Bone marrow (tissue), 2 donors: ENCODE data around the gene PYGO1.
"Not testable (repeated sequence)": the region's sequence is repeated elsewhere in the genome, so short reads cannot be mapped to it uniquely, and the experiment has no call there.

Experiments
- DNase-seq, 2 donors: peaks; one replicate each; lab custom pipeline; 2025; lab: John Stamatoyannopoulos, UW

PYGO1 gene

GRCh38 chr15:55564347-55565145 is 23.6 kb downstream of the PYGO1 start:
- DNase-seq, result no peak

GRCh38 chr15:55562601-55563000 is 25.5 kb downstream of the PYGO1 start:
- DNase-seq, result no peak

DNA sequence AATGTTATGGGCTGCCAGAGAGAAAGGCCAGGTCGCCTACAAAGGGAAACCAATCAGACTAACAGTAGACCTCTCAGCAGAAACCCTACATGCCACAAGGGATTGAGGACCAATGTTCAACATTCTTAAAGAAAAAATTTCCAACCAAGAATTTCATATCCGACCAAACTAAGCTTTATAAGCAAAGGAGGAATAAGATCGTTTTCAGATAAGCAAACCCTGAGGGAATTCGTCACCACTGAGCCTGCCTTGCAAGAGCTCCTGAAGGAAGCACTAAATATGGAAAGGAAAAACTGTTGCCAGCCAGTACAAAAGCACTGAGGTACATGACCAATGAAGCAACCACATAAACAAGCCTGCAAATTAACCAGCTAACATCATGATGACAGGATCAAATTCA is 33.1 kb downstream of the PYGO1 start:
- no peak for DNase-seq

GRCh38 chr15:55552926-55553325 is 35.2 kb downstream of the PYGO1 start:
- DNase-seq, result no peak

DNA sequence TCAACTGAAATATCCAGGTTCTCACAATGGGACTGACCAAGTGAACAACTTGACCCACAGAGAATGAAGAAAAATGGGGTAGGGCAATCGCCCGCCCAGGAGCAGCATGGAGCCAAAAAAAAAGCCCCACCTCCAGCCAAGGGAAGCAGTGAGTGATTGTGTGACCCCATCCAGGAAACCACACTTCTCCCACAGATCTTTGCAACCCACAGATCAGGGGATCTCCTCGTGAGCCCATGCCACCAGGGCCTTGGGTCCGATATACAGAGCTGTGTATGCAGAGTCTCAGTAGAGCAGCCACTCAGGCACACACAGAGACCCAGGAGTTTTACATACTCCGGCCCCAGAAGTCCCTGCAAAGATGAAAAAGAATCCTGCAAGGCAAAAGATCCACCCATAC is 35.7 kb downstream of the PYGO1 start:
- DNase-seq, result no peak

GRCh38 chr15:55549305-55549704 is 38.8 kb downstream of the PYGO1 start:
- no peak for DNase-seq

DNA sequence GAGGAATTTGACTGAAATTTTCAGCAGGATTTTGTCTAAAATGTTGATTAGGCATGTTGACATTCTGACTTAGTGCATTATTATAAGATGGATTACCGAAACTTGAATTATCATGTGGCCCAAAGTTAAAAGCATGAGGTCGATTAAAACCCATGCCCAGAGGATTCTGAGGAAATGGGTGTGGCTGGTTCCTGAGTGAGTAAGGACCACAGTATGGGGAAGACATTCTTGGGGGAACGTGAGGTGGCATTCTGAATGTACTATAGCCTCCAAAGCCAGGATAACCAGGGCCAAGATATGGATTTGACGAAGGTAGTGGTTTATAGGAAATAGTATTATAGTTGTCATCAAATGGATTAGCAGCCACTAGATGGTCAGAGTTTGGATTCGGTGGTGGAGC is 41.4 kb downstream of the PYGO1 start:
- DNase-seq, result no peak

DNA sequence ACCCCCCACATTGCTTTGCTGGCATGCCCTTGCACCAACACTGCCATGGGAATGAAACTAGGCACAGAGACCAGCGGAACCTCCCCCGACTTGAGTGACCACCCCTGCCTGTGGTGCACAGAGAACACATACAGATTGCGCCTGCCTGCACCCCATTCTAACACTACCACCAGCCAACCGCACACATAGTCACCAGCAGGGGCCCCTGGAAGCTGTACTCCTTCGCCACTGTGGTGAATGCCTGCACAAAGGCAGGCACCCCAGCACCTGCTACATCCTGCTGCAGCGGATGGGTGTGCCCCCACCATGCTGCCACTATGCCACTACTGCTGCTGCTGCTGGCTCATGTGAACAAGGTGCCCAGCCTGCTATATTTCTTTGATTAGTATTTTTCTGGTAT is 52.7 kb downstream of the PYGO1 start:
- DNase-seq, result no peak

- DNase-seq, result no peak
Observed at GRCh38 chr15:55532944-55533343, 55.2 kb downstream of the PYGO1 start.

DNA sequence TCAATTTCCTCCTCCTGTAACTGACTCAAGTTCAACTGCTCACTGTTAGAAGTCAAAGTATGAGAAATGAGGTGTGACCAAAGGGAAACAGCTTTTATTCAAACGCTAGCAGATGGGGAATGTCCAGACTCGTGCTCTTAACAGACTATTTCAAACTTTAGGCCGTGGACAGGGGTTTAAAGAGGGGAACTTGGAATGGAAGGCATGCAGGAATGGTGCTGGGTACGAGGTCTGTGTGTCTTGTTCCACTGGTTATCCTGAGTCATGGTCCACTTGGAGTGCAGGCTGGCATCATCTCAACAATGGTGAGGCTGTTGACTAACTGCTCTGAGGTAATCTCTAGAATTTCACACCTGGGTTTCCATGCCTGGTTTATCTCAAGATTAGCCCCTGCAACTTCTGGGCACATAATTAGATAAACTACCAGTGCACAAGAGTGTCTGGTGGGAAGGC is 57.3 kb downstream of the PYGO1 start:
- DNase-seq, result no peak

DNA sequence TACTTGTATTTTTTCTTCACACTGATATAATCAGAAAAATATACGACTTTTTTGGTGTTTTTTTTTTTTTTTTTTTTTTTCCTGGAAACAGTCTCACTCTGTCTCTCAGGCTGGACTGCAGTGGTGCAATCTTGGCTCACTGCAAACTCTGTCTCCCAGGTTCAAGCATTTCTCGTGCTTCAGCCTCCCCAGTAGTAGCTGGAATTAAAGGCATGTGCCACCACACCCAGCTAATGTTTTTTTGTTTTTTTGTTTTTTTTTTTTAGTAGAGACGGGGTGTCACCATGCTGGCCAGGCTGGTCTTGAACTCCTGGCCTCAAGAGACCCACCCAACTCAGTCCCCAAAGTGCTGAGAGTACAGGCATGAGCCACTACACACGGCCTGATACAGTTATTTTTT is 59.3 kb downstream of the PYGO1 start:
- DNase-seq, result no peak

GRCh38 chr15:55527150-55527549 is 61.0 kb downstream of the PYGO1 start:
- DNase-seq, result no peak

- no peak for DNase-seq
Observed at GRCh38 chr15:55526559-55527036, 61.5 kb downstream of the PYGO1 start.

DNA sequence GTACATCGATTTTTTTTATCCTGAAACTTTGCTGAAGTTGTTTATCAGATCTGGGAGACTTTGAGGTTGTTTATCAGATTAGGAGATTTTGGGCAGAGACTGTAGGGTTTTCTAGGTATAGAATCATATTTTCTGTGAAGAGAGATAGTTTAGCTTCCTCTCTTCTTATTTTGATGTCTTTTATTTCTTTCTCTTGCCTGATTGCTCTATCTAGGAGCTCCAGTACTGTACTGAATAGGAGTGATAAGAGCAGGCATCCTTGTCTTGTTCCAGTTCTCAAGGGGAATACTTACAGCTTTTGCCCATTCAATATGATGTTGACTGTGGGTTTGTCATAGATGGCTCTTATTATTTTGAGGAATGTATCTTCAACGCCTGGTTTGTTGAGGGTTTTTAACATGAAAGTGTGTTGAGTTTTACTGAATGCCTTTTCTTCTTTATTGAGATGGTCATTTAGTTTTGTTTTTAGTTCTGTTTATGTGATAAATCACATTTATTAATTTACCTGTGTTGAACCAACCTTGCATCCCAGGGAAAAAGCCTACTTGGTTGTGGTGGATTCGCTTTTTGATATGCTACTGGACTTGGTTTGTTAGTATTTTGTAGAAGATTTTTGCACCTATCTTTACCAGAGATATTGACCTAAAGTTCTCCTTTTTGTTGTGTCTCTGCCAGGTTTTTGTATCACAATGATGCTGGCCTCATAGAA is 65.2 kb downstream of the PYGO1 start:
- DNase-seq, result no peak

DNA sequence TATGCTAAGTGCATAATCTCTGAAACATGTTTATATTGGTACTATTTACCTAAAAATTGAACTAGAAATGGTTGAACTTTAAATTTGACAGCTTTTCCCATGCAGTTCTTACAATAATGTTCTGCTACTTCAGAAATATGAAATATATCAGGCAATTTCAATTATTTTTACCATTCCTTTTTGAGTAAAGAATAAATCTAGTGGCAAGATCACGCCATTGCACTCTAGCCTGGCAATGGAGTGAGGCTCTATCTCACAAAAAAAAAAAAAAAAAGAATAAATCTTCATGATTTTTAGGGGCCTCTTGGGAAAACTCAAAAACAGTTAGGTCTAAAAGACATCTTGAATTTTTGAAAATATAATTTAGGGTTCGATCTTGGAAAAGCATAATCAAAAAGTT is 69.5 kb downstream of the PYGO1 start:
- no peak for DNase-seq

DNA sequence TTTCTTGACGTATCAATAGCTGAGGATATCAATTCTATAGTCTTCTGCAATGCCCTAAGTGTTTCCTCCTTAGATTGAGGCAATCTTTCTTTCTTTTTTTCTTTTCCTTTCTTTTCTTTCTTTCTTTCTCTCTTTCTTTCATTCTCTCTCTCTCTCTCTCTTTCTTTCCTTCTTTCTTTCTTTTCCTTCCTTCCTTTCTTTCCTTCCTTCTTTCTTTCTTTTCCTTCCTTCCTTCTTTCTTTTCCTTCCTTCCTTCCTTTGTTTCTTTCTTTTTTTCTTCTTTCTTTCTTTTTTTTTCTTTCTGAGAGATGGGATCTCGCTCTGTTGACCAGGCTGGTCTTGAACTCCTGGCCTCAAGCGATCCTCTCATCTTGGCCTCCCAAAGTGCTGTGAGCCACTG is 70.1 kb downstream of the PYGO1 start:
- DNase-seq, result no peak

DNA sequence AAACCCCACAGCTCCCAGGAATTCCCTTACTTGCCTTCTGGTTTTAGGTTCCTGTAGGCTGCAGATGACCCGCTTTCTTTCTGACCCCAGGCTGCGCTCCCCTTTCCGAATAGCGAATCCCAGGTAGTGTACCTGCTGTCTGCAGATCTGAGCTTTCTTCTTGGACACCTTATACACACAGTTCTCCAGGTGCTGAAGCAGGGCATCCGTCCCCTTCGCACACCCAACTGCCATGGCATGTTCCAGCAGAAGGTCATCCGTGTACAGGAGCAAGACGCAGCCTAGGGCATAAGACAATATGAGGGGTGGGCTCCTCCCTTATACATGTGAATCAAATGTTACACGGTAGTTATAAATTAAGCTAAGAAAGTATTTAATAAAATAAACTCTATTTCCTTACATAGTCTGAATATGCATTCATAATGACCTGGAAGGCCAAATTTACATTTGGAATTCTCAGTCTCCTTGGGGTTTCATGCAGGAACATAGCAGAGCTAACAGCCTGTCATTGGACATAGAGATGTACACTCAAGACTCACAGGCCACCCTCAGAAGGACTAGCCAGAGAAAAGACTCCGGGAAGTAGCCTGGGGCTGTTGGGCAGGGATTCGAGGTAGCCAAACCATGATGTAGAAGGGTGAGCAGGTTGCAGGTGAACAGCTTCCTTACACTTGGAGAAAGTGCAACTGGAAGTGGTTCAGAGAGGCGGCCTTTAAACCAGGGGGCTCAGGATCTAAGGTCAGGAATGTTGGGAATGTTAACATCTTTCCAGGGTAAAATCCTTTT is 72.0 kb downstream of the PYGO1 start:
- no peak for DNase-seq

GRCh38 chr15:55515491-55515890 is 72.7 kb downstream of the PYGO1 start:
- no peak for DNase-seq

DNA sequence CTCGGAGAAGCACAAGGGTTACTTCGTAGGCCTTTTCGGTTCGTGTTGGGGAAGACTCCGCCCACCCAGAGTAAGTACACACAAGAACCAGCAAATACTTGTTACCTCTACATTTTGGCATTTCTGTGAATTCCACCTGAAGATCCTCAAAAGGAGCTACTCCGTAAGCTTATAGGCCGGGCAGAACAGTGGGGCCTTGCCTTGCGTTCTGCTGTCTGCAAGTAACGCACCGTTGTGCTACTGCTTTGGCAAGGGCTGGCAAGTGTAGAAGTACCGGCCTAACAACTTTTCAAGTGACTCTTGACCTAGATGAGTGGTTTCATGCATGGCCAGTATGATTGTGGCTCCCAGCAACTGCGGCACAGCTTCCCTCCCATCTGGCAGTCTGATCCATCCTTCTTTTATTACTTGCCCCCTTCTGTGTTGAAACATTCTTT is 73.7 kb downstream of the PYGO1 start:
- DNase-seq, result no peak

GRCh38 chr15:55513621-55514413 is 74.3 kb downstream of the PYGO1 start:
- DNase-seq, result not testable (repeated sequence)

DNA sequence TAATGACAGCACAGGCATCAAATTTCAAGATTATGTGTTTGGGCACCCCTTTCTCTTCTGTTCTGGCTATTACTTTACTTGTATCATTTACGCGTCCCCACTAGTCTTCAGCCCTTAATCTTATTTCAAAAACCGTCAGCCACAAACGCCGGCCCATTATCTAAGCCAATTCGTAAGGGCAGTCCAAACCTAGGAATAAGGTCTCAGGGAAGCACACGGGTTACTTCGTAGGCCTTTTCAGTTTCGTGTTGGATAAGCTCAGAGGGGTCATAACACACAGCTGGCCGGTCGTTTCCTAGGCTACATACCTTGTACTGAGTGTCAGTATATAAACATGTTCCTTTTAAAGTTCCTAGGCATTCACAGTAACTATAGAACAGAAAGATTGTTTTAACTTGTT is 75.0 kb downstream of the PYGO1 start:
- no peak for DNase-seq

DNA sequence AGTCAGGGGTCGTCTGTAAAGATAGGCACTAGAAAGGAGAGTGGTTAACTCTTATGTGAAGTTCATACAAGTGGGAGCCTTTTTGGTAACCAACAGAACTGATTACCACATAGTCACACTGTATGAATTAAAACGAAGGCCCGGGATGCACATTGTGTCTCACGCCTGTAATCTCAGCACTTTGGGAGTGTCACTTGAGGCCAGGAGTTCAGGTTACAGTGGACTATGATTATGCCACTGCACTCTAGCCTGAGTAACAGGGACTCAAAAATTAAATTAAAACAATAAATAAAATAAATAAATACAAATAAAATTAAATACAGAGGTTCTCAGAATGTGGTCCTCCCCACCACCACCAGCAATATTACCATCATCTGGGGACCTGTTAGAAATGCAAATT is 80.6 kb downstream of the PYGO1 start:
- no peak for DNase-seq
